ENCODE results near the gene MAN2B1. TPM values are rescaled to one million over a fixed set of nuclear protein-coding genes. Genes with fewer than 3 reads are reported as not detected.

MAN2B1 gene
- total and polyA plus RNA-seq, 2 of the 13 experiments (the other 11 are each of a cell fraction or from before 2014, with no cell fraction given) = 23.6 to 23.8 TPM

- peaks cover 2% of the 10 kb centered on the region; the same call in 1 of the 2 replicates for H4K20me1 ChIP-seq (ENCODE audit: insufficient read depth, low read length)
- H3K27me3 ChIP-seq (ENCODE audit: control insufficient read depth in 1 of 2, insufficient read depth in 2 of 2, low read length in 2 of 2) = no peaks in the 10 kb centered on the region; a peak in 1 of 5 replicates
- no peak overlapping the region for H3K4me3 ChIP-seq (replicated peaks in 1 of 3; ENCODE audit: insufficient read depth in 1 of 3, low read depth in 2 of 3, low read length in 3 of 3)
- no peak for ATAC-seq
- POLR2A ChIA-PET = no interaction called here
- in situ Hi-C loops (cut with HindIII; ENCODE audit: extremely low pct_ligation_motif_present, low pct_unique_long_range_greater_than_20kb) = no loop called here
- H3K9ac ChIP-seq (ENCODE audit: insufficient read depth, low read depth, low read length) = no peak overlapping the region
- peaks cover 5% of the 10 kb centered on the region for H3K79me2 ChIP-seq (ENCODE audit: insufficient read depth, low read length)
- no peaks in the 10 kb centered on the region for H3K9me3 ChIP-seq (ENCODE audit: low read length)
- no TSS peak for BruUV-seq (replicated peaks)
- WGBS (ENCODE audit: low lambda C conversion rate) = 95% methylated on average over 9 of the region's 9 CpGs
- no peak for FAIRE-seq
- intact Hi-C loops (cut with micrococcal nuclease; ENCODE audit: unreplicated experiment) = no loop called here
- H3K4me2 ChIP-seq (ENCODE audit: low read depth, low read length) = no peak overlapping the region
- TF ChIP-seq YEATS4 (CRISPR knock-in tag; IDR thresholded peaks at IDR 0.05; ENCODE audit: borderline replicate concordance) (no peak), STAT5B (CRISPR knock-in tag; IDR thresholded peaks at IDR 0.05) (no peak), ZFX (CRISPR knock-in tag; IDR thresholded peaks at IDR 0.05; ENCODE audit: low read depth) (no peak), CSRNP2 (CRISPR knock-in tag; conservative IDR thresholded peaks at IDR 0.05; ENCODE audit: low read depth) (no peak), ZFP62 (CRISPR knock-in tag; IDR thresholded peaks at IDR 0.05) (no peak), FUBP1 (CRISPR knock-in tag; IDR thresholded peaks at IDR 0.05; ENCODE audit: borderline replicate concordance) (no peak), CREM (IDR thresholded peaks at IDR 0.05) (no peak), CREM (CRISPR knock-in tag; IDR thresholded peaks at IDR 0.05) (no peak), ZNF124 (CRISPR knock-in tag; IDR thresholded peaks at IDR 0.05) (no peak), FIP1L1 (IDR thresholded peaks at IDR 0.05; ENCODE audit: borderline replicate concordance, insufficient read depth, low read depth, low read length) (no peak), HMGA1 (CRISPR knock-in tag; conservative IDR thresholded peaks at IDR 0.05) (no peak), SMAD1 (CRISPR knock-in tag; IDR thresholded peaks at IDR 0.05; ENCODE audit: borderline replicate concordance, low read depth) (no peak), ZNF558 (CRISPR knock-in tag; IDR thresholded peaks at IDR 0.05; ENCODE audit: borderline replicate concordance) (no peak), GABPB1 (CRISPR knock-in tag; IDR thresholded peaks at IDR 0.05) (no peak), FOSL2 (CRISPR knock-in tag; IDR thresholded peaks at IDR 0.05) (no peak), ZNF101 (CRISPR knock-in tag; IDR thresholded peaks at IDR 0.05; ENCODE audit: borderline replicate concordance, low read depth) (no peak), FOXJ3 (CRISPR knock-in tag; IDR thresholded peaks at IDR 0.05; ENCODE audit: borderline replicate concordance) (no peak), AGO2 (optimal IDR thresholded peaks at IDR 0.05; ENCODE audit: low read depth, low read length) (no peak)
- H3K4me1 ChIP-seq (ENCODE audit: insufficient read depth, low read length) = peaks cover 16% of the 10 kb centered on the region
- CTCF ChIA-PET (ENCODE audit: low intra/inter-chr PET ratio, low total read pairs) = no interaction called here
- H3K36me3 ChIP-seq (replicated peaks in 1 of 2; ENCODE audit: control insufficient read depth in 1 of 2, insufficient read depth in 2 of 2, low read length in 2 of 2) = peaks cover 25 to 41% of the 10 kb centered on the region in 2 experiments
- H2AFZ ChIP-seq (ENCODE audit: low read length) = no peak overlapping the region
- no peak overlapping the region for H3K27ac ChIP-seq (ENCODE audit: extremely low read length, insufficient read depth, low read length)
- DNase-seq (ENCODE audit: low spot score) = no peak
These were observed 13.5 kb upstream of the MAN2B1 start for GRCh38 chr19:12680034-12680433.

Measured in HepG2 (cell line).